BJ (cell line): Measurements from ENCODE around the gene IRF6. TPM values are rescaled to one million over a fixed set of nuclear protein-coding genes. Genes with fewer than 3 reads are reported as not detected.

Experiments
- CTCF ChIA-PET: fragments of 350-600 bp; formaldehyde crosslinking; extraction: SDS; loops from one replicate; lab custom pipeline; 2021; ENCODE audit warnings: antibody characterized with exemption, inconsistent platforms; lab: Yijun Ruan, JAX
- POLR2A ChIA-PET: fragments of 300-600 bp; sonication (Branson Sonifier 250); formaldehyde crosslinking; extraction: SDS; loops from one replicate; lab custom pipeline; 2021; ENCODE audit warnings: antibody characterized with exemption; lab: Charles Lee
- DNase-seq: peaks from one replicate; pipeline ENCODE4 v3.0.0-alpha.2; 2011; ENCODE audit warnings: low read depth
- H3K27me3 ChIP-seq: 2 replicates; pipeline ENCODE4 v1.6.0; 2011; ENCODE audit warnings: low read length; ENCODE audit not compliant: control insufficient read depth, insufficient read depth
- H3K36me3 ChIP-seq: 2 replicates; pipeline ENCODE4 v1.5.1; 2011; ENCODE audit warnings: low read length; ENCODE audit not compliant: control insufficient read depth, insufficient read depth
- H3K4me3 ChIP-seq: 2 replicates; pipeline ENCODE4 v1.5.1; 2011; ENCODE audit warnings: low read depth, mild to moderate bottlenecking, control low read depth, low read length
- polyA plus RNA-seq: library from polyadenylated mRNA; depleted of rRNA; stranded (reverse); fragments of >200 nt; gene quantifications from 2 replicates; pipeline ENCODE4 v1.2.3, GENCODE V29; 2011
- TF ChIP-seq, protein P1 (sequence below): IDR thresholded peaks from 2 replicates; pipeline ENCODE4 v1.5.1; 2011; ENCODE audit warnings: low read depth, mild to moderate bottlenecking, control low read depth, inconsistent platforms, low read length, moderate library complexity; ENCODE audit not compliant: insufficient read depth

The IRF6 gene
- polyA plus RNA-seq, 1 experiment: 1.7 TPM

- peaks cover 8% of the 10 kb centered on the region for H3K27me3 ChIP-seq
- no peak for DNase-seq
- POLR2A ChIA-PET: no interaction called here
- no peaks in the 10 kb centered on the region for H3K36me3 ChIP-seq
- CTCF ChIA-PET: interaction anchor here (1.3 kb wide), 1 partner anchor 27 kb away, joined by 3 read pairs; no protein-coding TSS in a partner anchor
- no peak overlapping the region for H3K4me3 ChIP-seq
- TF ChIP-seq, protein P1, sequence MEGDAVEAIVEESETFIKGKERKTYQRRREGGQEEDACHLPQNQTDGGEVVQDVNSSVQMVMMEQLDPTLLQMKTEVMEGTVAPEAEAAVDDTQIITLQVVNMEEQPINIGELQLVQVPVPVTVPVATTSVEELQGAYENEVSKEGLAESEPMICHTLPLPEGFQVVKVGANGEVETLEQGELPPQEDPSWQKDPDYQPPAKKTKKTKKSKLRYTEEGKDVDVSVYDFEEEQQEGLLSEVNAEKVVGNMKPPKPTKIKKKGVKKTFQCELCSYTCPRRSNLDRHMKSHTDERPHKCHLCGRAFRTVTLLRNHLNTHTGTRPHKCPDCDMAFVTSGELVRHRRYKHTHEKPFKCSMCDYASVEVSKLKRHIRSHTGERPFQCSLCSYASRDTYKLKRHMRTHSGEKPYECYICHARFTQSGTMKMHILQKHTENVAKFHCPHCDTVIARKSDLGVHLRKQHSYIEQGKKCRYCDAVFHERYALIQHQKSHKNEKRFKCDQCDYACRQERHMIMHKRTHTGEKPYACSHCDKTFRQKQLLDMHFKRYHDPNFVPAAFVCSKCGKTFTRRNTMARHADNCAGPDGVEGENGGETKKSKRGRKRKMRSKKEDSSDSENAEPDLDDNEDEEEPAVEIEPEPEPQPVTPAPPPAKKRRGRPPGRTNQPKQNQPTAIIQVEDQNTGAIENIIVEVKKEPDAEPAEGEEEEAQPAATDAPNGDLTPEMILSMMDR: no peak
Measured at GRCh38 chr1:209791920-209792319, 14.0 kb downstream of the IRF6 start.

DNA sequence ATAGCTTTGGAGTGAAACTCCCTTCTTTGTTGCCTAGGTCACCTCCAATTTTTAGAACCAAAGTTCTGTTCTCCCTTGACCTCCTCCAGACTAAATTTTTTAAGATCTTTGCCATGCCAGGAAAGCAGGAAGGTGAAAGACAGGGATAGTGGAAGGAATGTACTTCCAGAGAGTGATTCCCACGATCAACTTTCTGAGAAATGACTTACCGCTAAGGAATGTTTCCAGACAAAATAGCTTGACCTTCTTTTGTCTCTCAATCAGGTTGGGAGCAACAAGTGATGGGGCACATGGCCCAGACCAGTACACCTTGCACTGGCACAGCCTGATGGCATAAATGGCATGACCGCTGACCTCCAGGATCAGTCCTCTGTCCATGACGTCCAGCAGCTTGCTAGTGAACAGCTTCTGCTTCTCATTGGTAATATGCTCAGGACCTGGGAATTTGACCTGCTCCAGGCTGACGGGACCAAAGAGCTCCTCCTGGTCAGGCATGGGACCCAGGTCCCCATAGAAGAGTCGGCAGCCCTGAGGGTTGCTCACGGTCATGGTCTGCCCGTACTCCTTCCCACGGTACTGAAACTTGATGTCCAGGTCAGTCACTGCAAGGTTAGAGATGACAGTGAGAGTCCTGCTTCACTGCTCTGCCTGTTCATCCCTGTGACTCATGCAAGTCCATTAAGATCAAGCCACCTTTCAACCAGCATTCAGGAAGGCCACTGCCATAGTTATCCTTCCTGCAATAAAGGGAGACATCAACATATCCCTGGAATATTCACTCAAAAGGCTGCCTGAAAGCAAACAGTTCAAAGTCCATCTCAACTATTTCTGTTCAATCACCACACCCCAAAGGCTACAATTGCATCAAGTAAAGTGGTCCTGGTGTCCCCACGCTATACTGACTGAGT lies 15.4 kb downstream of the IRF6 start:
- H3K36me3 ChIP-seq: no peaks in the 10 kb centered on the region
- H3K27me3 ChIP-seq: peaks cover 8% of the 10 kb centered on the region
- no peak overlapping the region for H3K4me3 ChIP-seq
- TF ChIP-seq, protein P1: no peak
- CTCF ChIA-PET: interaction anchor here (1.5 to 1.6 kb wide), 2 partner anchors 12 to 33 kb away, joined by 3 to 4 read pairs; no protein-coding TSS in a partner anchor
- POLR2A ChIA-PET: no interaction called here
- DNase-seq: no peak

GRCh38 chr1:209789245-209789644 lies 16.7 kb downstream of the IRF6 start:
- DNase-seq: no peak
- ChIA-PET POLR2A (no interaction called here), CTCF (no interaction called here)
- no peak overlapping the region for H3K4me3 ChIP-seq
- no peaks in the 10 kb centered on the region for H3K36me3 ChIP-seq
- TF ChIP-seq, protein P1: no peak
- H3K27me3 ChIP-seq: peaks cover 5% of the 10 kb centered on the region

DNA sequence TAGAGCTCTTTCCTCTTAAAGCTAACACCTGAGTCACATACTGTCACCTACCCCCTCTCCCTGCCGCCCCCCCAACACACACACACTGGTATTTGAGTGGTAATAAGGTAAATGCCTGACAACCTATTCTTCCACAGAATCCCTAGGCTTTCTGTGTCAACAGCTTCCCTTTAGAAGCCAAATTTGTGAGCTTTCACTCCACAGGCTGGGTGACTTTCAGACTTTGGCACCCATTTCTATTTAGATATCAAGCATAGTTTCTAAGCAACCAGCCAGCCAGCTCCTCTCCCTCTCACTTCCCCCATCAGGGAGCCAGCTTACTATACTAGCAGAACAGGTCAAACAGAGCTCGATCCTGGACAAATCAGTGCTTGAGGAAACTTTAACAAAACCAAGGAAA lies 18.4 kb downstream of the IRF6 start:
- DNase-seq: no peak
- no peaks in the 10 kb centered on the region for H3K36me3 ChIP-seq
- ChIA-PET CTCF (interaction anchor here (0.6 to 1.4 kb wide), 5 partner anchors 13 to 1939 kb away, joined by 3 to 6 read pairs (median 3); no protein-coding TSS in a partner anchor), POLR2A (no interaction called here)
- no peak overlapping the region for H3K4me3 ChIP-seq
- peaks cover 3% of the 10 kb centered on the region for H3K27me3 ChIP-seq
- TF ChIP-seq, protein P1: no peak

DNA sequence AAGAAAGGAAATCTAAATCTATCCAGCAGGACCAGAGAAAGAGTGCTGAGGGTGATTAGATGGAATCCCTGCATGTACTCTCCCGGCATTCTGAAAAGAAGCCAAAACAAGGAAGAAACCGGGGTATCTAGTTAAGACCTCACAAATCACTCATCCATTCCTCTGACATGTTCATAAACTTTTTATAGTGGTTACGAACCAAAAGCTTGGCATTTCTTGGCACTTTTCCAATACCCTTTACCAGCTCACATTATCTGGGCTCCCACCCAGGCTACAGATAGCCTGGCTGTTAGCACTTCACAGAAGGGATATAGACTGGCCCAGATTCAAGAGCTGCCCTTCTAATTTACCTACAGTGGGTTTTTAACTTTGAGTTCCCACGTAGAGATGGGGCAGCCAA lies 19.8 kb downstream of the IRF6 start:
- CTCF ChIA-PET: interaction anchor here (0.6 to 1.4 kb wide), 3 partner anchors 38 to 201 kb away, joined by 3 read pairs; no protein-coding TSS in a partner anchor

More for the DNA sequence above, 19.8 kb downstream of the IRF6 start:
- Histone ChIP-seq H3K27me3 (peaks cover 3% of the 10 kb centered on the region), H3K36me3 (peaks cover 2% of the 10 kb centered on the region; the same call in 1 of the 2 replicates), H3K4me3 (no peak overlapping the region)
- TF ChIP-seq, protein P1: no peak
- no peak for DNase-seq
- POLR2A ChIA-PET: no interaction called here
